GM23338 (cell line): ENCODE results near the gene GFER. TPM values are rescaled to one million over a fixed set of nuclear protein-coding genes. Genes with fewer than 3 reads are reported as not detected.

Experiments
- ATAC-seq: fragments of 200-7000 bp; cut with Tn5 transposase; 3 replicates; pipeline ENCODE4 v1.9.1; 2020
- DNase-seq: peaks from one replicate; pipeline ENCODE4 v3.0.0-alpha.2; 2015; ENCODE audit warnings: low spot score
- H2AFZ ChIP-seq: fragments of 200-600 bp; sonication (generic); 2 replicates; pipeline ENCODE4 v1.8.0; 2016; ENCODE audit warnings: antibody characterized with exemption, mild to moderate bottlenecking, moderate library complexity
- H3F3A ChIP-seq: fragments of 200-600 bp; sonication (generic); replicated peaks from 2 replicates; pipeline ENCODE4 v1.8.0; 2017; ENCODE audit warnings: antibody characterized with exemption, mixed run types, low read depth
- H3K27ac ChIP-seq: fragments of 200-600 bp; sonication (generic); 2 replicates; pipeline ENCODE4 v1.6.1; 2016; ENCODE audit warnings: low read depth
- H3K27me3 ChIP-seq: fragments of 200-600 bp; sonication (generic); 2 replicates; pipeline ENCODE4 v1.8.0; 2016; ENCODE audit warnings: mild to moderate bottlenecking, mixed run types, moderate library complexity; ENCODE audit not compliant: insufficient read depth
- H3K36me3 ChIP-seq: fragments of 200-600 bp; sonication (generic); 2 replicates; pipeline ENCODE4 v1.8.0; 2016; ENCODE audit warnings: mild to moderate bottlenecking; ENCODE audit not compliant: insufficient read depth
- H3K4me1 ChIP-seq: fragments of 200-600 bp; sonication (generic); 2 replicates; pipeline ENCODE4 v1.8.0; 2016; ENCODE audit warnings: mild to moderate bottlenecking, moderate library complexity; ENCODE audit not compliant: insufficient read depth
- H3K4me2 ChIP-seq: fragments of 200-600 bp; sonication (generic); 2 replicates; pipeline ENCODE4 v1.7.1; 2017; ENCODE audit warnings: mixed run types
- H3K4me3 ChIP-seq: fragments of 200-600 bp; sonication (generic); 2 replicates; pipeline ENCODE4 v1.6.1; 2016; ENCODE audit warnings: mixed run types
- H3K79me2 ChIP-seq: fragments of 200-600 bp; sonication (generic); replicated peaks from 2 replicates; pipeline ENCODE4 v1.8.0; 2017; ENCODE audit warnings: mild to moderate bottlenecking; ENCODE audit not compliant: insufficient read depth
- H3K9me2 ChIP-seq: fragments of 200-600 bp; sonication (generic); 2 replicates; pipeline ENCODE4 v1.8.0; 2017; ENCODE audit not compliant: insufficient read depth
- H4K20me1 ChIP-seq: fragments of 200-600 bp; sonication (generic); replicated peaks from 2 replicates; pipeline ENCODE4 v1.8.0; 2017; ENCODE audit warnings: mild to moderate bottlenecking; ENCODE audit not compliant: insufficient read depth
- H3K27ac Mint-ChIP-seq: 2 replicates; pipeline ENCODE4 v1.8.0; 2020; ENCODE audit warnings: inconsistent platforms, mild to moderate bottlenecking, moderate library complexity, mixed read lengths
- H3K27me3 Mint-ChIP-seq: 3 replicates; pipeline ENCODE4 v1.8.0; 2022; ENCODE audit warnings: low read depth, mild to moderate bottlenecking, moderate library complexity, mixed read lengths, inconsistent platforms; ENCODE audit not compliant: insufficient read depth, poor library complexity
- H3K36me3 Mint-ChIP-seq: 3 replicates; pipeline ENCODE4 v1.8.0; 2021; ENCODE audit warnings: low read depth, mild to moderate bottlenecking, inconsistent platforms, moderate library complexity, mixed read lengths
- H3K4me1 Mint-ChIP-seq: 3 replicates; pipeline ENCODE4 v1.8.0; 2020; ENCODE audit warnings: mild to moderate bottlenecking, inconsistent platforms, mixed read lengths
- H3K4me3 Mint-ChIP-seq: 3 replicates; pipeline ENCODE4 v1.8.0; 2021; ENCODE audit warnings: moderate library complexity, mild to moderate bottlenecking, inconsistent platforms, mixed read lengths
- H3K9me3 Mint-ChIP-seq: 3 replicates; pipeline ENCODE4 v1.8.0; 2020; ENCODE audit warnings: moderate library complexity, mild to moderate bottlenecking, inconsistent platforms, mixed read lengths
- CREB1 ChIP-seq: fragments of 250-450 bp; sonication (Bioruptor Pico); IDR thresholded peaks from 2 replicates; pipeline ENCODE4 v1.5.0; 2020; ENCODE audit warnings: low read depth, mild to moderate bottlenecking, moderate library complexity
- EZH2 ChIP-seq: fragments of 200-600 bp; sonication (generic); IDR thresholded peaks from one replicate; pipeline ENCODE4 v1.8.0; 2017; ENCODE audit warnings: antibody characterized with exemption, mild to moderate bottlenecking, low read depth; ENCODE audit not compliant: unreplicated experiment
- EZH2phosphoT487 ChIP-seq: fragments of 200-600 bp; sonication (generic); IDR thresholded peaks from one replicate; pipeline ENCODE4 v1.8.1; 2018; ENCODE audit warnings: antibody characterized with exemption; ENCODE audit not compliant: unreplicated experiment
- JUNB ChIP-seq: IDR thresholded peaks from one replicate; pipeline ENCODE4 v1.6.1; 2016; ENCODE audit warnings: antibody characterized with exemption; ENCODE audit not compliant: unreplicated experiment
- NANOG ChIP-seq: IDR thresholded peaks from 2 replicates; pipeline ENCODE4 v1.6.1; 2016; ENCODE audit warnings: antibody characterized with exemption, borderline replicate concordance
- POLR2AphosphoS5 ChIP-seq: IDR thresholded peaks from 2 replicates; pipeline ENCODE4 v1.6.1; 2016; ENCODE audit warnings: antibody characterized with exemption, low read depth
- STAT1 ChIP-seq: IDR thresholded peaks from one replicate; pipeline ENCODE4 v1.6.1; 2016; ENCODE audit warnings: antibody characterized with exemption; ENCODE audit not compliant: unreplicated experiment
- ZNF114 ChIP-seq: fragments of 250-450 bp; sonication (Bioruptor Pico); IDR thresholded peaks from 2 replicates; pipeline ENCODE4 v1.5.0; 2020; ENCODE audit warnings: mild to moderate bottlenecking, moderate library complexity
- ZNF331 ChIP-seq: fragments of 250-450 bp; sonication (Bioruptor Pico); IDR thresholded peaks from 2 replicates; pipeline ENCODE4 v1.5.0; 2020; ENCODE audit warnings: low read depth, mild to moderate bottlenecking, moderate library complexity
- polyA plus RNA-seq: library from polyadenylated mRNA; unstranded; fragments of >200 nt; fragmentation: Nextera tagmentation; extraction: Ambion mirVana; gene quantifications from 2 replicates; pipeline ENCODE4 v1.2.1, GENCODE V29; 2016
- total RNA-seq: library from RNA; depleted of rRNA; stranded (reverse); fragments of >200 nt; shearing (Covaris generic); gene quantifications from 2 replicates; pipeline ENCODE4 v1.2.3, GENCODE V29; 2014
- TF ChIP-seq, protein P1 (sequence below): IDR thresholded peaks from 2 replicates; pipeline ENCODE4 v1.6.1; 2016; ENCODE audit warnings: antibody characterized with exemption
- TF ChIP-seq, protein P2 (sequence below): fragments of 250-450 bp; sonication (Bioruptor Pico); IDR thresholded peaks from 2 replicates; pipeline ENCODE4 v1.5.0; 2020; ENCODE audit warnings: mild to moderate bottlenecking, moderate library complexity
- TF ChIP-seq, protein P3 (sequence below), 2 experiments: fragments of 200-600 bp in 1 of 2; sonication (generic) in 1 of 2; conservative IDR thresholded peaks; 2 replicates each; pipeline versions ENCODE4 v1.5.1 to v1.6.1; 2016 to 2017; ENCODE audit warnings: antibody characterized with exemption in 2 of 2, low read depth in 2 of 2, mild to moderate bottlenecking in 2 of 2, moderate library complexity in 1 of 2
- TF ChIP-seq, protein P4 (sequence below): IDR thresholded peaks from one replicate; pipeline ENCODE4 v1.6.1; 2018; ENCODE audit warnings: antibody characterized with exemption; ENCODE audit not compliant: unreplicated experiment

The GFER gene
- total and polyA plus RNA-seq, 2 experiments from 2014 or later = 40.1 to 64.5 TPM

DNA sequence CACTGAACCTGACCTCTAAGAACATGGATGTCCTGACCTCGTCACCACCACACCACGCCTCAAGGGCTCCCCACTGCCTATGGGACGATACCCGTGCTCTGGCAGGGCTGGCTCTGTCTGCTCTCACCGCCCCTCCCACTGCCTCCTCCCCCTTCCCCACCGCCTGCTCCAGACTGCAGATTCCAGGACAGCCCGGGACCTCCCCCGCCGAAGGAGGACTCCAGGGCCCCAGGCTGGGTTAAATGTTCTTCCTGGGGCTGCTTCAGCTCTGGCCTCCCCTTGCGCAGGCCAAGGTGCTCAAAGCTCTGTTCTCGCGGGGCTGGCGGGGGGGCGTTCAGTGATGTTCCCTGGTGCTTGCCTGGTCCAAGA is 38.7 kb downstream of the GFER start:
- H3K4me3 Mint-ChIP-seq = peak overlapping the region; percentile 67
- H3K4me1 Mint-ChIP-seq = peaks cover 14% of the 10 kb centered on the region
- H3K4me2 ChIP-seq = peak overlapping the region; percentile 89
- H3K27me3 ChIP-seq = peaks cover 74% of the 10 kb centered on the region
- H3K79me2 ChIP-seq = no peaks in the 10 kb centered on the region
- H3K9me2 ChIP-seq = no peaks in the 10 kb centered on the region
- DNase-seq = peak; percentile 82
- H3K9me3 Mint-ChIP-seq = no peaks in the 10 kb centered on the region
- TF ChIP-seq EZH2 (no peak), JUNB (no peak), POLR2AphosphoS5 (no peak; the same call in 1 of the 2 replicates), NANOG (no peak), ZNF114 (CRISPR knock-in tag) (no peak), CREB1 (no peak), EZH2phosphoT487 (no peak), ZNF331 (CRISPR knock-in tag) (no peak), STAT1 (no peak)
- TF ChIP-seq, protein P1, sequence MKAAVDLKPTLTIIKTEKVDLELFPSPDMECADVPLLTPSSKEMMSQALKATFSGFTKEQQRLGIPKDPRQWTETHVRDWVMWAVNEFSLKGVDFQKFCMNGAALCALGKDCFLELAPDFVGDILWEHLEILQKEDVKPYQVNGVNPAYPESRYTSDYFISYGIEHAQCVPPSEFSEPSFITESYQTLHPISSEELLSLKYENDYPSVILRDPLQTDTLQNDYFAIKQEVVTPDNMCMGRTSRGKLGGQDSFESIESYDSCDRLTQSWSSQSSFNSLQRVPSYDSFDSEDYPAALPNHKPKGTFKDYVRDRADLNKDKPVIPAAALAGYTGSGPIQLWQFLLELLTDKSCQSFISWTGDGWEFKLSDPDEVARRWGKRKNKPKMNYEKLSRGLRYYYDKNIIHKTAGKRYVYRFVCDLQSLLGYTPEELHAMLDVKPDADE = no peak
- TF ChIP-seq, protein P2, sequence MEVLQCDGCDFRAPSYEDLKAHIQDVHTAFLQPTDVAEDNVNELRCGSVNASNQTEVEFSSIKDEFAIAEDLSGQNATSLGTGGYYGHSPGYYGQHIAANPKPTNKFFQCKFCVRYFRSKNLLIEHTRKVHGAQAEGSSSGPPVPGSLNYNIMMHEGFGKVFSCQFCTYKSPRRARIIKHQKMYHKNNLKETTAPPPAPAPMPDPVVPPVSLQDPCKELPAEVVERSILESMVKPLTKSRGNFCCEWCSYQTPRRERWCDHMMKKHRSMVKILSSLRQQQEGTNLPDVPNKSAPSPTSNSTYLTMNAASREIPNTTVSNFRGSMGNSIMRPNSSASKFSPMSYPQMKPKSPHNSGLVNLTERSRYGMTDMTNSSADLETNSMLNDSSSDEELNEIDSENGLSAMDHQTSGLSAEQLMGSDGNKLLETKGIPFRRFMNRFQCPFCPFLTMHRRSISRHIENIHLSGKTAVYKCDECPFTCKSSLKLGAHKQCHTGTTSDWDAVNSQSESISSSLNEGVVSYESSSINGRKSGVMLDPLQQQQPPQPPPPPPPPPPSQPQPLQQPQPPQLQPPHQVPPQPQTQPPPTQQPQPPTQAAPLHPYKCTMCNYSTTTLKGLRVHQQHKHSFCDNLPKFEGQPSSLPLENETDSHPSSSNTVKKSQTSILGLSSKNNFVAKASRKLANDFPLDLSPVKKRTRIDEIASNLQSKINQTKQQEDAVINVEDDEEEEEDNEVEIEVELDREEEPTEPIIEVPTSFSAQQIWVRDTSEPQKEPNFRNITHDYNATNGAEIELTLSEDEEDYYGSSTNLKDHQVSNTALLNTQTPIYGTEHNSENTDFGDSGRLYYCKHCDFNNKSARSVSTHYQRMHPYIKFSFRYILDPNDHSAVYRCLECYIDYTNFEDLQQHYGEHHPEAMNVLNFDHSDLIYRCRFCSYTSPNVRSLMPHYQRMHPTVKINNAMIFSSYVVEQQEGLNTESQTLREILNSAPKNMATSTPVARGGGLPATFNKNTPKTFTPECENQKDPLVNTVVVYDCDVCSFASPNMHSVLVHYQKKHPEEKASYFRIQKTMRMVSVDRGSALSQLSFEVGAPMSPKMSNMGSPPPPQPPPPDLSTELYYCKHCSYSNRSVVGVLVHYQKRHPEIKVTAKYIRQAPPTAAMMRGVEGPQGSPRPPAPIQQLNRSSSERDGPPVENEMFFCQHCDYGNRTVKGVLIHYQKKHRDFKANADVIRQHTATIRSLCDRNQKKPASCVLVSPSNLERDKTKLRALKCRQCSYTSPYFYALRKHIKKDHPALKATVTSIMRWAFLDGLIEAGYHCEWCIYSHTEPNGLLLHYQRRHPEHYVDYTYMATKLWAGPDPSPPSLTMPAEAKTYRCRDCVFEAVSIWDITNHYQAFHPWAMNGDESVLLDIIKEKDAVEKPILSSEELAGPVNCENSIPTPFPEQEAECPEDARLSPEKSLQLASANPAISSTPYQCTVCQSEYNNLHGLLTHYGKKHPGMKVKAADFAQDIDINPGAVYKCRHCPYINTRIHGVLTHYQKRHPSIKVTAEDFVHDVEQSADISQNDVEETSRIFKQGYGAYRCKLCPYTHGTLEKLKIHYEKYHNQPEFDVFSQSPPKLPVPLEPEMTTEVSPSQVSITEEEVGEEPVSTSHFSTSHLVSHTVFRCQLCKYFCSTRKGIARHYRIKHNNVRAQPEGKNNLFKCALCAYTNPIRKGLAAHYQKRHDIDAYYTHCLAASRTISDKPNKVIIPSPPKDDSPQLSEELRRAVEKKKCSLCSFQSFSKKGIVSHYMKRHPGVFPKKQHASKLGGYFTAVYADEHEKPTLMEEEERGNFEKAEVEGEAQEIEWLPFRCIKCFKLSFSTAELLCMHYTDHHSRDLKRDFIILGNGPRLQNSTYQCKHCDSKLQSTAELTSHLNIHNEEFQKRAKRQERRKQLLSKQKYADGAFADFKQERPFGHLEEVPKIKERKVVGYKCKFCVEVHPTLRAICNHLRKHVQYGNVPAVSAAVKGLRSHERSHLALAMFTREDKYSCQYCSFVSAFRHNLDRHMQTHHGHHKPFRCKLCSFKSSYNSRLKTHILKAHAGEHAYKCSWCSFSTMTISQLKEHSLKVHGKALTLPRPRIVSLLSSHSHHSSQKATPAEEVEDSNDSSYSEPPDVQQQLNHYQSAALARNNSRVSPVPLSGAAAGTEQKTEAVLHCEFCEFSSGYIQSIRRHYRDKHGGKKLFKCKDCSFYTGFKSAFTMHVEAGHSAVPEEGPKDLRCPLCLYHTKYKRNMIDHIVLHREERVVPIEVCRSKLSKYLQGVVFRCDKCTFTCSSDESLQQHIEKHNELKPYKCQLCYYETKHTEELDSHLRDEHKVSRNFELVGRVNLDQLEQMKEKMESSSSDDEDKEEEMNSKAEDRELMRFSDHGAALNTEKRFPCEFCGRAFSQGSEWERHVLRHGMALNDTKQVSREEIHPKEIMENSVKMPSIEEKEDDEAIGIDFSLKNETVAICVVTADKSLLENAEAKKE (CRISPR knock-in tag) = no peak
- TF ChIP-seq, protein P3, sequence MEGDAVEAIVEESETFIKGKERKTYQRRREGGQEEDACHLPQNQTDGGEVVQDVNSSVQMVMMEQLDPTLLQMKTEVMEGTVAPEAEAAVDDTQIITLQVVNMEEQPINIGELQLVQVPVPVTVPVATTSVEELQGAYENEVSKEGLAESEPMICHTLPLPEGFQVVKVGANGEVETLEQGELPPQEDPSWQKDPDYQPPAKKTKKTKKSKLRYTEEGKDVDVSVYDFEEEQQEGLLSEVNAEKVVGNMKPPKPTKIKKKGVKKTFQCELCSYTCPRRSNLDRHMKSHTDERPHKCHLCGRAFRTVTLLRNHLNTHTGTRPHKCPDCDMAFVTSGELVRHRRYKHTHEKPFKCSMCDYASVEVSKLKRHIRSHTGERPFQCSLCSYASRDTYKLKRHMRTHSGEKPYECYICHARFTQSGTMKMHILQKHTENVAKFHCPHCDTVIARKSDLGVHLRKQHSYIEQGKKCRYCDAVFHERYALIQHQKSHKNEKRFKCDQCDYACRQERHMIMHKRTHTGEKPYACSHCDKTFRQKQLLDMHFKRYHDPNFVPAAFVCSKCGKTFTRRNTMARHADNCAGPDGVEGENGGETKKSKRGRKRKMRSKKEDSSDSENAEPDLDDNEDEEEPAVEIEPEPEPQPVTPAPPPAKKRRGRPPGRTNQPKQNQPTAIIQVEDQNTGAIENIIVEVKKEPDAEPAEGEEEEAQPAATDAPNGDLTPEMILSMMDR (conservative IDR thresholded peaks at IDR 0.05; ENCODE audit: low read depth in 2 of 2) = no peak
- TF ChIP-seq, protein P4, sequence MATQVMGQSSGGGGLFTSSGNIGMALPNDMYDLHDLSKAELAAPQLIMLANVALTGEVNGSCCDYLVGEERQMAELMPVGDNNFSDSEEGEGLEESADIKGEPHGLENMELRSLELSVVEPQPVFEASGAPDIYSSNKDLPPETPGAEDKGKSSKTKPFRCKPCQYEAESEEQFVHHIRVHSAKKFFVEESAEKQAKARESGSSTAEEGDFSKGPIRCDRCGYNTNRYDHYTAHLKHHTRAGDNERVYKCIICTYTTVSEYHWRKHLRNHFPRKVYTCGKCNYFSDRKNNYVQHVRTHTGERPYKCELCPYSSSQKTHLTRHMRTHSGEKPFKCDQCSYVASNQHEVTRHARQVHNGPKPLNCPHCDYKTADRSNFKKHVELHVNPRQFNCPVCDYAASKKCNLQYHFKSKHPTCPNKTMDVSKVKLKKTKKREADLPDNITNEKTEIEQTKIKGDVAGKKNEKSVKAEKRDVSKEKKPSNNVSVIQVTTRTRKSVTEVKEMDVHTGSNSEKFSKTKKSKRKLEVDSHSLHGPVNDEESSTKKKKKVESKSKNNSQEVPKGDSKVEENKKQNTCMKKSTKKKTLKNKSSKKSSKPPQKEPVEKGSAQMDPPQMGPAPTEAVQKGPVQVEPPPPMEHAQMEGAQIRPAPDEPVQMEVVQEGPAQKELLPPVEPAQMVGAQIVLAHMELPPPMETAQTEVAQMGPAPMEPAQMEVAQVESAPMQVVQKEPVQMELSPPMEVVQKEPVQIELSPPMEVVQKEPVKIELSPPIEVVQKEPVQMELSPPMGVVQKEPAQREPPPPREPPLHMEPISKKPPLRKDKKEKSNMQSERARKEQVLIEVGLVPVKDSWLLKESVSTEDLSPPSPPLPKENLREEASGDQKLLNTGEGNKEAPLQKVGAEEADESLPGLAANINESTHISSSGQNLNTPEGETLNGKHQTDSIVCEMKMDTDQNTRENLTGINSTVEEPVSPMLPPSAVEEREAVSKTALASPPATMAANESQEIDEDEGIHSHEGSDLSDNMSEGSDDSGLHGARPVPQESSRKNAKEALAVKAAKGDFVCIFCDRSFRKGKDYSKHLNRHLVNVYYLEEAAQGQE = no peak
- H3K36me3 Mint-ChIP-seq = peaks cover 3% of the 10 kb centered on the region; the same call in 1 of the 3 replicates
- H3K27ac Mint-ChIP-seq = no peak overlapping the region
- no peaks in the 10 kb centered on the region for H3K36me3 ChIP-seq
- ATAC-seq = peak; percentile 52
- no peak overlapping the region for H3K27ac ChIP-seq
- peak overlapping the region; percentile 97 for H2AFZ ChIP-seq
- no peaks in the 10 kb centered on the region; the same call in 1 of the 2 replicates for H4K20me1 ChIP-seq
- H3F3A ChIP-seq = peaks cover 8% of the 10 kb centered on the region
- peaks cover 56% of the 10 kb centered on the region for H3K27me3 Mint-ChIP-seq
- H3K4me1 ChIP-seq = no peaks in the 10 kb centered on the region; the same call in 1 of the 2 replicates
- H3K4me3 ChIP-seq = peak overlapping the region; percentile 68
